CD4-positive, alpha-beta T cell treated with Interferon alpha-2 for 1 hour (primary cell): ENCODE results near the gene IFT52.
"Not testable (repeated sequence)": the region's sequence is repeated elsewhere in the genome, so short reads cannot be mapped to it uniquely, and the experiment has no call there.

Source experiments
- DNase-seq, 2 donors: peaks; one replicate each; pipeline ENCODE4 v3.0.0-alpha.2; 2020 to 2022

The IFT52 gene

GRCh38 chr20:43569282-43569681 lies 21.5 kb upstream of the IFT52 start:
- no peak for DNase-seq

GRCh38 chr20:43570496-43570895 lies 20.2 kb upstream of the IFT52 start:
- DNase-seq = no peak

- no peak for DNase-seq
Observed at GRCh38 chr20:43571310-43571709, 19.4 kb upstream of the IFT52 start.

GRCh38 chr20:43571771-43572170 lies 19.0 kb upstream of the IFT52 start:
- DNase-seq = no peak

GRCh38 chr20:43572891-43573290 lies 17.8 kb upstream of the IFT52 start:
- no peak for DNase-seq

GRCh38 chr20:43576108-43576507 lies 14.6 kb upstream of the IFT52 start:
- no peak for DNase-seq

GRCh38 chr20:43579861-43580793 lies 10.6 kb upstream of the IFT52 start:
- no peak for DNase-seq

- no peak for DNase-seq
Observed at GRCh38 chr20:43583133-43583864, 7.4 kb upstream of the IFT52 start.

- DNase-seq = no peak
Observed at GRCh38 chr20:43583982-43584432, 6.7 kb upstream of the IFT52 start.

GRCh38 chr20:43584448-43585136 lies 6.1 kb upstream of the IFT52 start:
- no peak for DNase-seq

GRCh38 chr20:43586641-43587040 lies 4.1 kb upstream of the IFT52 start:
- DNase-seq = no peak

- DNase-seq = not testable (repeated sequence)
Observed at GRCh38 chr20:43588526-43588925, 2.2 kb upstream of the IFT52 start.

GRCh38 chr20:43590036-43590391 lies 723 bp upstream of the IFT52 start:
- DNase-seq = no peak

- DNase-seq = not testable (repeated sequence)
Observed at GRCh38 chr20:43601960-43602359, 11.2 kb downstream of the IFT52 start.

GRCh38 chr20:43603124-43603523 lies 12.4 kb downstream of the IFT52 start:
- no peak for DNase-seq

GRCh38 chr20:43605715-43606114 lies 15.0 kb downstream of the IFT52 start:
- DNase-seq = no peak

GRCh38 chr20:43607278-43607677 lies 16.5 kb downstream of the IFT52 start:
- not testable (repeated sequence) for DNase-seq

- DNase-seq = no peak
Observed at GRCh38 chr20:43631598-43631997, 40.9 kb downstream of the IFT52 start.

- DNase-seq = no peak
Observed at GRCh38 chr20:43636429-43636828, 45.7 kb downstream of the IFT52 start.

GRCh38 chr20:43642548-43642947 lies 51.8 kb downstream of the IFT52 start:
- DNase-seq = no peak

GRCh38 chr20:43650997-43651525 lies 60.3 kb downstream of the IFT52 start:
- no peak for DNase-seq

- not testable (repeated sequence) for DNase-seq
Observed at GRCh38 chr20:43651650-43652184, 61.0 kb downstream of the IFT52 start.

- DNase-seq = no peak
Observed at GRCh38 chr20:43653966-43654365, 63.2 kb downstream of the IFT52 start.
